Sciatic nerve (tissue), 2 donors: ENCODE data around the gene VOPP1. TPM values are rescaled to one million over a fixed set of nuclear protein-coding genes. Genes with fewer than 3 reads are reported as not detected.

Experiments used
- ATAC-seq: fragments of 200-7000 bp; cut with Tn5 transposase; one replicate; pipeline ENCODE4 v1.9.1; 2020; ENCODE audit warnings: mild to moderate bottlenecking, moderate library complexity
- DNase-seq: peaks from one replicate; pipeline ENCODE4 v3.0.0-alpha.2; 2020; ENCODE audit warnings: low spot score
- intact Hi-C: fragments of 100-400 bp; cut with DNase I; formaldehyde crosslinking; loops from one replicate; pipeline ENCODE4 v1.14.2; 2022
- total RNA-seq: library from RNA; stranded (reverse); fragmentation: NEBNext Ultra II Directional; extraction: Animal tissue kit (Norgen Biotek cat#: 25700); gene quantifications from one replicate; pipeline ENCODE4 v1.2.1, GENCODE V29; 2021
- donor health status: DM: no; HTN: no; CAD: no.
- donor health status: DM: no; HTN: no; CAD: no.

VOPP1 gene
- total RNA-seq, 1 donor from 2014 or later: 66.2 TPM

GRCh38 chr7:55537458-55537990 is 34.8 kb downstream of the VOPP1 start:
- ATAC-seq: no peak
- DNase-seq: no peak
- intact Hi-C loops: no loop called here

DNA sequence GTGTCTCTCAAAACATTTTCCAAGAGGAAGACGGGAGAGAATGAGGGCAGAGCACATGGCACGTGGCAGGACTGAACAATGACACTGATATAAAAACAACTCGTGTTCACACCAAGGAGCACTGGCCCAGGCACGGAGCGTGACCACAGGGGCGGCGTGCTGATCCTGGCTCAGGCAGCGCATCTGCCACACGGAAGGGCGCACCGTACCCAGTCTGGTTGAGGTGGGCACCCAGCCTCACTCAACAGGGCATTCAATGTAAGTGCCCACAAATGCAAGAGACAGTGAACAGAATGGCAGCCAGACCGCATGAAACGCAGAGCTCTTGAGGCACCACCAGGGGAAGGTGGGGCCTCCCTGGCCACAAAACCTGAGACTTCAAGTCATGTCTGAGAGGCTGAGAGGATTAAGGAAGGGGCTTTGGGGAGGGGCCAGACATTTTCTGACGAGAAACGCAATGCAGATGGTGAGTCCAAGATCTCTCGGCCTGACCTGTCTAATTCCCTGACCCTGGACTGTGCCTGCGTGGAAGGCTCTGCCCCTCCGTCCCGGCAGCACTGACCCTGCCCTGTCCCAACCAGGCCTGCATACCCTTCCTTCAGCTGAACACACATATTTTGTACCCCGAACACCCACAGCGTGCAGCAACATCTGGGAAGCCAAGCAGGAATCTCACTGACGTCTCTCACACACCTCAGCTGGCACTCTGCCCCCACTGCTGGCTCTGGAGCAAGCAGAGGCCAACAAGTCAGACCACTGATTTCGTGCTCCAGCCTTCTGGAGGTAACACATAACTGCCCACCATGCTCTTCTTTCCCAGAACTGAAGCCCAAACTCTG is 35.5 kb downstream of the VOPP1 start:
- no peak for DNase-seq

DNA sequence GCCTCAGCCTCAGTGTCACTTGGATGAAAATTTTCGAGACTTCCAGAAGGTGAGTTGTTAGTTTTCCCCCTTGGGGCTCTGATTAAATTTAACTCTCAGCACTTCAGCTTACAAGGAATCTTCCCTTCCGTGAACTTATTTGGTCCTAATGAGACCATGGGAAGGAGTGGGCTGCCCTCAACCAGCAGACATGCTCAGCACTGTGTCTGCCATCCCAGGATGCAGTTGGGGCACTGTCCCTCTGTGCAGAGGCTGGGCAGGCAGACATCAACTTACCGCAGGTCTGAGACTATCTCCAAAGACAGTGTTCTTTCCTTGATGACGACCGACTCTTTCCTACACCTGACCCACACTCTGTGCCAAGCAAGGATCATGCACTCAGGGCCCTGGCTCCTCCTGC is 36.7 kb downstream of the VOPP1 start:
- ATAC-seq (no peak), DNase-seq (no peak)
- intact Hi-C loops: no loop called here

More for the DNA sequence above, 35.5 kb downstream of the VOPP1 start:
- ATAC-seq: no peak
- intact Hi-C loops: no loop called here

GRCh38 chr7:55534916-55535590 is 37.2 kb downstream of the VOPP1 start:
- no peak for ATAC-seq
- no peak for DNase-seq
- intact Hi-C loops: no loop called here

DNA sequence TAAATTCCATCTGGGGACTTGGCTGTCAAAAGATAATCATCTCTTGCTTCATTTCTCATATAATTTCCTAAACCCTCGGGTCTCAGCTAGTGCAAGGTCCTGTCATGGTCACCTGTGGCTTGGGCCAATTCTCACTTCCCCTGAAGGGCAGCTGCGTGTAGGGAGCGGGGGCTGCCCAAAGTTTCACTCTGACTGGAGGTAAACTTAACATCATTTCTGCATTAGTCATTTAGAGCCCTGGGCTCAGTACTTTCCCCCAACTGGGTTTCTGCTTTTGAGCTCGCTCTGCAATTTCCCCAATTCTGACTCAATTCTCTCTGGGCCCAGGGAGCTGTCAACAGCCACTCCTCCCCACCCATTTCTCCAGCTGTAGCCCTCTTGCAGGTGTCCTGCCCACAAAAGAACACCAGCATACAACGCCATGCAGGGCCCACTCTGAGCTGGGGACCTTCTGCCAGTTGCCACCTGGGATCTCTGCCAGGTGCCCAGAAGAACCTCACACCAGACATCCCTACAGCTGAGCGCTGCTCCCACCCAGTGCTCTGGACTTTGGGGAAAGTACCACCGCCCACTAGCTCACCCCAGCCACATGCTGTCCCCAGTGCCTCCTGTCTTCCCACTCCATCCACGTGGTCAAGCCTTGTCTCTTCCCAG is 37.9 kb downstream of the VOPP1 start:
- intact Hi-C loops: no loop called here
- peak; percentile 82 for ATAC-seq
- DNase-seq: no peak

DNA sequence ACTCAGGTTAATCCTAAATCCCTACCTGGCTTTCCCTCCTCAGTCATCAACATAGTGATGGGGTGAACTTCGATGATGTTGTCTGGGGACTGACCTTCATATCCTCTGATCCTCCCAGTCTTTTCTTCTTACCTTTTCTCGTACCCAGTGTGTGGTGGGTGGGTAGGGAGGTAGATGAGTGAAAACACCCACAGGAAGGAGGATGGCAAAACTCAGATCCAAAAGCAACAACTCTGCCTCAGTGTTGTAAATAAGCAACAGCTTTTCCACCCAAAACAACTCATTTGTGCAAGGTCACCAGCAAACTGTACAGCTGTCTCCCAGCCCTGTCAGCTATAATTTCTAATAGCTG is 38.6 kb downstream of the VOPP1 start:
- ATAC-seq (no peak), DNase-seq (no peak)
- intact Hi-C loops: no loop called here

- intact Hi-C loops: no loop called here
- ATAC-seq (peak; percentile 73), DNase-seq (no peak)
Observed at GRCh38 chr7:55533050-55533728, 39.1 kb downstream of the VOPP1 start.

DNA sequence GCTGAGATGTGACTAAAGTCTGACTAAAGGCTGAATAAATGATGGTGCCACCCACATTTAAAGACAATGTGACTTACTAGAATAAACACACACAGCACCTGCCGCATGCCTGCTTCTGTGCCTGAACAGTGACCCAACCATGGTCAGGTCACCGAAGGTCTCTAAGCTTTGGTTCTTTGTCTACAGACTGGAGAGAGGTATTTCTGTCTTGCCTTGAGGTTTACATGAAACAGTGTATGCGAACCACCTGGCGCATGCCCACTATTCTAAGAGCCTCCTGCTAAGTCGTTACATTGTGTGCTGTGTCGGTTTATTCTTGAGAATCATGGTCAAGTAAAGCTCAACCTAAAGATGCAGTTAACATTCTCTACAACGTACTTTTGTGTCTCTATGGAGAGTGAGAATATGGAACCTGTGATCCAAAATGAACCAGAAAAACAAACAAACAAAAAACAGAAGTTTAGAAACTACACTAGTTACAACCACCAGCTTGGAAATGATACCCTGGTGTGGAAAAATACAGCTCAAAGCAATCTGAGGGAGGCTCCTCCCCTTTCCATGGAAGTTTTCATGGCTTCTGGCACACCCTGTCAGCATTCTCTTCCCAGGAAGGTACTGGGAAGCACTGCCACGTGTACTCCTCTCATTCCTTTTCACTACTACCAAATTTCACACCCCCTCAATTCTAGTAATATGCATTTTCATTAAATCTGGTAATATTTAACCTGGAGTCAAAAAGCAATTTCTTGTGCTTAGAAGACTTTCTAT is 40.0 kb downstream of the VOPP1 start:
- intact Hi-C loops: no loop called here
- DNase-seq: no peak
- ATAC-seq: no peak

DNA sequence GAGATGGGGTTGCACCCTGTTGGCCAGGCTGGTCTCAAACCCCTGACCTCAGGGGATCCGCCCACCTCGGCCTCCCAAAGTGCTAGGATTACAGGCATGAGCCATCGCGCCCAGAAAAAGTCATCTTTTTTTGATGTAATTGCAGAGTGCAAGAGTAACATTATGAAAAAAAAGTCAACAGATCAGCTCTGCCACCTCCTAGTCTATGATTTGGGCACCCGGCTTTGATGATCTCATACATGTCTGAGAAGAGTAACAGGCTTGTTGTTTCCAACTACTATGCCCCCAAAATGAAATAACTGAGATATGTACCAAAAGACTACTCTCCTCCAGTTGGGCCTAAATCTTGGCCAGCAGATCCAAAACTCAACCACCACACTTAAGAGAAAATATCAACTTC is 40.8 kb downstream of the VOPP1 start:
- no peak for ATAC-seq
- intact Hi-C loops: no loop called here
- DNase-seq: no peak

DNA sequence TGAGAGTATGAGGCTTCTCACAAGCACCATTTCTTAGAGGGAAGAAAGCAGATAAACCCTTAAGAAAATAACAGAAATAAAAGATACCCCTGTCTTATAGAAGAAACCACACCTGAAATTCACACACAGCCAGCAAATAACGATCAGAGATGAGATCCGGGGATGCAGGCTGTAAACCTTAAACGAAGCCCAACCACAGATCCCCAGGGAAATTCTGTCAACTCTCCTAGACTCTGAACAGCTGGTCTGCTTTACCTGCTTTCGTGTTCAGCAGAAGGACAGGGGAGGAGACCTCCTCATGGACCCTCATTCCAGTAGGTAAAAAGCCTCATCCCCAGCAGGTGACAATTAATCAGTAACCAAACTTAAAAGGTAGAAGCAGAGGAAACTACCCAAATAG is 45.0 kb downstream of the VOPP1 start:
- ATAC-seq: no peak
- intact Hi-C loops: no loop called here
- DNase-seq: no peak

- intact Hi-C loops: no loop called here
- peak; percentile 77 for ATAC-seq
Observed at GRCh38 chr7:55526770-55527169, 45.5 kb downstream of the VOPP1 start.

DNA sequence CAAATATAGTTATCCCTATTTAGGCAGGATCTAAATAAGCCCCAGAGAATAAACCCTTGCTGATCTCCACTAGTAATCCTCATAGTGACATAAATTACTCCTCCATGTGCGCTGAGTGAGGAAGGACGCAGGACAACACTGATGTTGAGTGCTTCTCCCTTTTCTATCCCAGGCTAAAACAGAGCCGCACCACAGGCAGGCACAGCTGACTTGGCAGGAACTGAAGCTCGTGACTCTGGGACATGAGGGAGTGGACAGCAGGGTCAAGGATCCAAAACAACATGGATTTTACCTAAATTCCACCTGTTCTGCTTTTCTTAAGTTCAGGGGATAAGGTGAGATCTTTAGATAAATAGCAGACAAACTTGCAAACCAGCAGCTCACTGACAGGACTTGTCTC is 46.0 kb downstream of the VOPP1 start:
- peak; percentile 59 for ATAC-seq
- intact Hi-C loops: no loop called here
- no peak for DNase-seq

More at GRCh38 chr7:55526770-55527169, 45.5 kb downstream of the VOPP1 start:
- DNase-seq: no peak

- intact Hi-C loops: no loop called here
- no peak for ATAC-seq
- no peak for DNase-seq
Observed at GRCh38 chr7:55524558-55525310, 47.6 kb downstream of the VOPP1 start.

GRCh38 chr7:55523366-55523765 is 48.9 kb downstream of the VOPP1 start:
- DNase-seq: no peak
- intact Hi-C loops: no loop called here
- ATAC-seq: no peak

DNA sequence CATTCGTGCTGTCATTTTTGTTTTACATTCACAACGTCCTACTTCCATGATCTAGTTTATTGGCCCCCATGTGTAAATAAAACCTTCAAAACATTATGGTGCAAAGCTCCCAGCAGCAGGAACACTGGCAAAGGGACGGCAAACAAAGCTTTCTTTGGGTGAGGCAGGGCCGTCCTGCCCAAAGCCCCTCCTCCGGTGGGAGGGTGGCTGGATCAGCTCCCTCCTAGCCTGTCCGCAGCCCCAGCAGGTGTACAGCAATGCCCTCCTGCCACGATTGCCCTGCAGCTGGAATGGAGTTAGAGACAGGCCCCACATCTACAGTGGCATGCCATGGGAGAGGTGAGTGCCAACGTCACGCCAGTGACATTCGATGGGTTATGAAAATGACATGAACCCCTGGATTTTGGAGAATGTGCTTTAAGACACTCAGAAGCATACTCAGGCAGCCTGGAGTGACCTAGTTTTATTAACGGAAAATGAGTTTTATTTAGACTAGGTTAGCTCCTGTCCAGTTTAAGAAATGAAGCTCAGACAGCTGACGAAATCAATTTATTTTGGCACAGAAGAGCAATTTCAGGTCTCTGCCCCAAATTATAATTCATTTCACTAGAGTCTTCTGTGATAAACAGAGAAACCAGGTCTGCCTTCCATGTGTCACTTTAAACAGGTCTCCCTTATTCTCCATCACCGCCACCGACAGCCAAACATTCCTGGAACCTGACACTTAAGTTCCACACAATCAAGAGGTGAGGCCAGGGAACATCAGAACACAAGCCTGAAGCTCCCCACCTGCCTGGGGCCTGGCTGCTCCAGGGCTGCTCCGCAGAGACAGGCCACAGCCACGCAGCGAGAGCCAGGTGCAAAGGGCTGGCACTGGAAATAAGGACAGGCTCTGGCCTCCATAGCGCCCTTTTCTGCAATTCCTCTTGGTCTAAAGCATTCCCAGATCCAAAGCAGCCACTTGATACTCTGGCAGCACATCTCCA is 50.1 kb downstream of the VOPP1 start:
- intact Hi-C loops: no loop called here
- ATAC-seq (no peak), DNase-seq (no peak)

DNA sequence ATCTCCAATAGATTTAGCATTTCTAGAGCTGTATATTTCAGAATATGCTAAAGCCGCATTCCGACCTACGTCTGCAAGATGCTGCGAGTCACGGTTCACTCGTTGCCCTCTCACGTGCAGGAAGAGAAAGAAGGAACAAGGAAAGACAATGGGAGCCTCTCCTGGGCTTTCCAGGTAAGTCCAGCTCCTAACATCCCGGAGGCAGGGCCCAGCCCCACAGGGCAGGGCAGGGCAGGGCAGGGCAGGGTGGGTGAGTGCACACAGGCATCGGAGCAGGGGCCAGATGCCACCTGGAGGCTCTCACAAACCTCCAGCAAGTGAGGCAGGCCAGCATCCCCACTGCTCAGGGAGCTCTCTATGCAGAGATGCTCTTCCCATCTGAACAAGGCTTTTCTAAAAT is 50.8 kb downstream of the VOPP1 start:
- intact Hi-C loops: no loop called here
- DNase-seq (no peak), ATAC-seq (no peak)
